Lung microvascular endothelial cell (primary cell): ENCODE data around the gene XPOT. TPM values are rescaled to one million over a fixed set of nuclear protein-coding genes. Genes with fewer than 3 reads are reported as not detected.

Experiments used
- DNase-seq, 2 donors: peaks; one replicate each; pipeline versions ENCODE4 v3.0.0 to v3.0.0-alpha.2; 2010; ENCODE audit warnings: low read depth in 2 of 2
- total RNA-seq: library from RNA; depleted of rRNA; stranded (reverse); fragments of >200 nt; gene quantifications from 2 replicates; pipeline ENCODE4 v1.2.1, GENCODE V29; 2014

The XPOT gene
- total RNA-seq, 1 donor from 2014 or later, result 44.8 TPM

- DNase-seq, result no peak
Measured at GRCh38 chr12:64413884-64414283, 9.7 kb downstream of the XPOT start.

GRCh38 chr12:64418209-64418608, 14.0 kb downstream of the XPOT start:
- peak in 1 of 2 donors; percentile 37 for DNase-seq

- peak; percentile 13 to 43 for DNase-seq
Measured at GRCh38 chr12:64419696-64420095, 15.5 kb downstream of the XPOT start.

- no peak for DNase-seq
Measured at GRCh38 chr12:64427988-64428387, 23.8 kb downstream of the XPOT start.

GRCh38 chr12:64428956-64429355, 24.8 kb downstream of the XPOT start:
- no peak for DNase-seq

GRCh38 chr12:64430886-64431285, 26.7 kb downstream of the XPOT start:
- no peak for DNase-seq

- no peak for DNase-seq
Measured at GRCh38 chr12:64431791-64432190, 27.6 kb downstream of the XPOT start.

GRCh38 chr12:64433915-64434314, 29.7 kb downstream of the XPOT start:
- no peak for DNase-seq

GRCh38 chr12:64440100-64440499, 35.9 kb downstream of the XPOT start:
- DNase-seq, result no peak

- DNase-seq, result no peak
Measured at GRCh38 chr12:64445490-64445889, 41.3 kb downstream of the XPOT start.

- no peak for DNase-seq
Measured at GRCh38 chr12:64446295-64446694, 42.1 kb downstream of the XPOT start.

- no peak for DNase-seq
Measured at GRCh38 chr12:64450057-64450640, 46.0 kb downstream of the XPOT start.

- peak; percentile 11 to 23 for DNase-seq
Measured at GRCh38 chr12:64450711-64451486, 46.7 kb downstream of the XPOT start.

- peak; percentile 88 to 94 for DNase-seq
Measured at GRCh38 chr12:64451687-64452558, 47.7 kb downstream of the XPOT start, which contains the start of gene TBK1. Gene TBK1 (plus strand): TSS chr12:64452120. CDS start chr12:64455871, 3,751 bp downstream.

GRCh38 chr12:64452559-64453329, 48.6 kb downstream of the XPOT start:
- peak; percentile 66 to 89 for DNase-seq

- DNase-seq, result no peak
Measured at GRCh38 chr12:64455506-64455905, 51.3 kb downstream of the XPOT start.

GRCh38 chr12:64456119-64456518, 51.9 kb downstream of the XPOT start:
- DNase-seq, result no peak

GRCh38 chr12:64457032-64457431, 52.8 kb downstream of the XPOT start:
- peak; percentile 64 to 90 for DNase-seq

- DNase-seq, result peak in 1 of 2 donors; percentile 29
Measured at GRCh38 chr12:64457466-64457865, 53.3 kb downstream of the XPOT start.

GRCh38 chr12:64457923-64458322, 53.7 kb downstream of the XPOT start:
- DNase-seq, result no peak

- peak; percentile 36 to 51 for DNase-seq
Measured at GRCh38 chr12:64459394-64459891, 55.3 kb downstream of the XPOT start.
